DND-41 (cell line): Measurements from ENCODE around the gene RBPJ.

Experiments
- ATAC-seq: fragments of 200-7000 bp; cut with Tn5 transposase; 3 replicates; pipeline ENCODE4 v1.9.1; 2021; ENCODE audit warnings: low read depth; ENCODE audit not compliant: insufficient read depth
- DNase-seq: peaks from one replicate; pipeline ENCODE4 v3.0.0-alpha.2; 2020
- H2AFZ ChIP-seq: 2 replicates; pipeline ENCODE4 v1.6.0; 2012; ENCODE audit warnings: low read depth, low read length
- H3K27ac ChIP-seq: 2 replicates; pipeline ENCODE4 v1.5.1; 2012; ENCODE audit warnings: low read length, inconsistent platforms
- H3K27me3 ChIP-seq: fragments of 200-600 bp; sonication (generic); 2 replicates; pipeline ENCODE4 v1.6.0; 2012; ENCODE audit warnings: low read length, mild to moderate bottlenecking, inconsistent platforms; ENCODE audit not compliant: insufficient read depth, poor library complexity
- H3K36me3 ChIP-seq: 2 replicates; pipeline ENCODE4 v1.5.1; 2012; ENCODE audit warnings: low read length, inconsistent platforms; ENCODE audit not compliant: insufficient read depth
- H3K4me1 ChIP-seq: 2 replicates; pipeline ENCODE4 v1.5.1; 2012; ENCODE audit warnings: mild to moderate bottlenecking, low read length; ENCODE audit not compliant: insufficient read depth
- H3K4me2 ChIP-seq: 2 replicates; pipeline ENCODE4 v1.6.0; 2012; ENCODE audit warnings: mild to moderate bottlenecking, moderate library complexity, low read length, inconsistent platforms; ENCODE audit not compliant: insufficient read depth
- H3K4me3 ChIP-seq, 2 experiments: fragments of 200-600 bp in 1 of 2; shearing (Covaris generic) in 1 of 2; 2 replicates each; pipeline ENCODE4 v1.5.1; 2012 to 2016; ENCODE audit warnings: inconsistent platforms in 2 of 2, low read length in 2 of 2, mild to moderate bottlenecking in 2 of 2, low read depth in 1 of 2, moderate library complexity in 1 of 2
- H3K79me2 ChIP-seq: 2 replicates; pipeline ENCODE4 v1.6.0; 2012; ENCODE audit warnings: low read length, inconsistent platforms; ENCODE audit not compliant: insufficient read depth
- H3K9ac ChIP-seq: 2 replicates; pipeline ENCODE4 v1.6.0; 2012; ENCODE audit warnings: low read depth, mild to moderate bottlenecking, inconsistent platforms, low read length, moderate library complexity
- H3K9me3 ChIP-seq: 2 replicates; pipeline ENCODE4 v1.5.1; 2012; ENCODE audit warnings: low read length, moderate library complexity, mild to moderate bottlenecking, inconsistent platforms; ENCODE audit not compliant: insufficient read depth, severe bottlenecking
- H4K20me1 ChIP-seq: 2 replicates; pipeline ENCODE4 v1.6.0; 2012; ENCODE audit warnings: low read length; ENCODE audit not compliant: insufficient read depth
- CTCF ChIP-seq: IDR thresholded peaks from 2 replicates; pipeline ENCODE4 v1.5.1; 2012; ENCODE audit warnings: borderline replicate concordance, low read length, moderate library complexity, mild to moderate bottlenecking; ENCODE audit not compliant: poor library complexity, severe bottlenecking; ENCODE audit errors: extremely low read depth
- EZH2 ChIP-seq: IDR thresholded peaks from 3 replicates; pipeline ENCODE4 v1.6.1; 2012; ENCODE audit warnings: borderline replicate concordance, low read depth, mild to moderate bottlenecking, moderate library complexity, low read length, inconsistent platforms; ENCODE audit not compliant: severe bottlenecking

Gene RBPJ

DNA sequence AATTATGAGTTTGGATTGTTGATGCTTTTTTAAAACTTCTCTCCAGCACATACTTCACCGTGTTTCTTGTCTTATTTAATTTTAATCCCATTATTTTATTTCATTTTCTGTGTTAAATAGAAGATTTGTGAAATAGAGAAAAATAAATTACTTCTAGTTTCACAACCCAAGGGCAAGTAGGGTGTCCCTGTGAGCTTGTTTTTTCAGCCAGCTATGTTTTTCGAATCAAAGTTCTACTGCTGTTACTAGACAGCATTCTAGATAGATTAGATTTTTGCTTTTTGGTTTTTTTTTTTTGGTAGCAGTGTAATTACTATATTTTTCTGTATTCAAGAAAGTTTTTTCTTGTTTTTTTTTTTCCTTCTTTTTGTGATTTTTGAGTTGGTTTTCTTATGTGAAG, 59.9 kb downstream of the RBPJ start:
- H3K4me3 ChIP-seq = no peak overlapping the region
- no peaks in the 10 kb centered on the region for H3K27me3 ChIP-seq
- no peaks in the 10 kb centered on the region for H3K36me3 ChIP-seq
- peaks cover 78% of the 10 kb centered on the region for H4K20me1 ChIP-seq
- 0 out of 2 replicates have a peak, but pooled peaks cover 4% of the 10 kb centered on the region for H3K4me1 ChIP-seq
- peaks cover 53% of the 10 kb centered on the region for H3K79me2 ChIP-seq
- no peak overlapping the region for H3K4me2 ChIP-seq
- no peak overlapping the region for H3K27ac ChIP-seq
- ATAC-seq (no peak), DNase-seq (no peak)
- H2AFZ ChIP-seq = no peak overlapping the region
- TF ChIP-seq CTCF (no peak), EZH2 (no peak)
- H3K9ac ChIP-seq = no peak overlapping the region
- H3K9me3 ChIP-seq = no peaks in the 10 kb centered on the region

DNA sequence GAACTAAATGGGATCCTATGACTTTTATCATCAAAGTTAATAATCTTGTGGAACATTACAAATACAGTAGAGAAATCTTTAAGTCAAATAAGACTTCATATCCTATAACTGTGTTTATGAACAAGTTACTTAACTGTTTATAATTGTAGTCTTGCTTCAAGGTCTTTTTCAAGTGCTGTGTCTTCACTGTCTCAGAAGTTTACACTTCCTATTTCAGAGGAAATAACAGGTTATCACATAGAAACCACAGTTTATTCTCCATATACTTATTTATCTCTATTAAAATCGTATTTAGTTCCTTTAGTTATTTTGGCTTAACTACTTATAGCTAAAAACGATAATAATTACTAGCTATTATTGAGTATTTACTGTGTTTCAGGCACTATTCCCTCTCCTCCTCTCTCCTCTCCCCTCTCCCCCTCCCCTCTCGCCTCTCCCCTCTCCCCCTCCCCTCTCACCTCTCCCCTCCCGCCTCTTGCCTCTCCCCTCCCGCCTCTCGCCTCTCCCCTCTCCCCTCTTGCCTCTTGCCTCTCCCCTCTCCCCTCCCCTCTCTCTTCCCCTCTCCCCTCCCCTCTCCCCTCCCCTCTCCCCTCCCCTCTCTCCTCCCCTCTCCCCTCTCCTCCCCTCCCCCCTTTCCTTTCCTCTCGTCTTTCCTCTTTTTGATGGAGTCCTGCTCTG, 63.7 kb downstream of the RBPJ start:
- no peak for DNase-seq
- Histone ChIP-seq H3K27me3 (no peaks in the 10 kb centered on the region), H2AFZ (no peak overlapping the region), H3K79me2 (peaks cover 22% of the 10 kb centered on the region; the same call in 1 of the 2 replicates), H3K4me1 (0 out of 2 replicates have a peak, but pooled peaks cover 4% of the 10 kb centered on the region), H3K9ac (no peak overlapping the region), H4K20me1 (peaks cover 45% of the 10 kb centered on the region), H3K36me3 (peaks cover 20% of the 10 kb centered on the region), H3K4me3 (no peak overlapping the region), H3K9me3 (peaks cover 2% of the 10 kb centered on the region), H3K4me2 (no peak overlapping the region), H3K27ac (no peak overlapping the region)
- no peak for ATAC-seq
- TF ChIP-seq CTCF = no peak
- no peak for TF ChIP-seq EZH2

DNA sequence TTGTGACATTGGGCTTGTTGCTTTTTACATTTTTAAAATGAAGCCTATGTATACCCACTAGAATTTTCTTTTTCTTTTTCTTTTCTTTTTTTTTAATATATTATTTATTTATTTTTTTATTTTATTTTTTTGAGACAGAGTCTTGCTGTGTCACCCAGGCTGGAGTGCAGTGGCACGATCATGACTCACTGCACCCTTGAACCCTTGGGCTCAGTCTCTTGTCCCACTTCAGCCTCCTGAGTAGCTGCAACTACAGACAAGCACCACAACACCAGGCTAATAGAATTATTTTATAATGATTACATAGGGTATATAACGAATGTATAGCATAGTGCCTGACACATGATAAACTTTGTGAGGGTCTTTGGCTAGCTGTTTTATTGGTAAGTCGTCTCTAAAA, 64.9 kb downstream of the RBPJ start:
- Histone ChIP-seq H2AFZ (no peak overlapping the region), H3K9me3 (peaks cover 2% of the 10 kb centered on the region), H3K27me3 (no peaks in the 10 kb centered on the region), H3K4me3 (no peak overlapping the region), H3K9ac (no peak overlapping the region), H4K20me1 (peaks cover 34% of the 10 kb centered on the region; the same call in 1 of the 2 replicates), H3K27ac (no peak overlapping the region), H3K4me2 (no peak overlapping the region), H3K36me3 (peaks cover 20% of the 10 kb centered on the region), H3K79me2 (peaks cover 18% of the 10 kb centered on the region; the same call in 1 of the 2 replicates), H3K4me1 (0 out of 2 replicates have a peak, but pooled peaks cover 4% of the 10 kb centered on the region)
- TF ChIP-seq EZH2 (no peak), CTCF (no peak)
- ATAC-seq (no peak), DNase-seq (no peak)

- H3K9ac ChIP-seq = no peak overlapping the region
- H2AFZ ChIP-seq = no peak overlapping the region
- peaks cover 2% of the 10 kb centered on the region for H3K9me3 ChIP-seq
- H3K36me3 ChIP-seq = peaks cover 20% of the 10 kb centered on the region
- H4K20me1 ChIP-seq = peaks cover 28% of the 10 kb centered on the region; the same call in 1 of the 2 replicates
- no peak for TF ChIP-seq EZH2
- TF ChIP-seq CTCF = no peak
- H3K27ac ChIP-seq = no peak overlapping the region
- no peak for ATAC-seq
- H3K4me1 ChIP-seq = 0 out of 2 replicates have a peak, but pooled peaks cover 4% of the 10 kb centered on the region
- DNase-seq = no peak
- H3K4me2 ChIP-seq = no peak overlapping the region
- no peaks in the 10 kb centered on the region for H3K27me3 ChIP-seq
- H3K79me2 ChIP-seq = peaks cover 14% of the 10 kb centered on the region; the same call in 1 of the 2 replicates
- H3K4me3 ChIP-seq = no peak overlapping the region
Observed at GRCh38 chr4:26386386-26386785, 65.6 kb downstream of the RBPJ start.
